ENCODE results near the gene CLRN2. TPM values are rescaled to one million over a fixed set of nuclear protein-coding genes. Genes with fewer than 3 reads are reported as not detected.

The CLRN2 gene
- total RNA-seq (ENCODE audit: low replicate concordance), result not detected in 2 replicates

GRCh38 chr4:17514865-17515264 lies at the start of gene CLRN2:
Gene CLRN2 (plus strand): TSS chr4:17515165. CDS start chr4:17515267, 102 bp downstream.

GRCh38 chr4:17511950-17512795 lies 2.8 kb upstream of the CLRN2 start, which contains the start of gene QDPR:
Gene QDPR (minus strand): TSS chr4:17512090. CDS start chr4:17512054, 36 bp downstream.

Other genes starting within 250 kb of the CLRN2 start
- gene QDPR, start 3.1 kb upstream of the CLRN2 start, total RNA-seq (ENCODE audit: low replicate concordance), result 35.6 and 36.2 TPM in 2 replicates
- gene LAP3, start 62.0 kb downstream of the CLRN2 start, total RNA-seq (ENCODE audit: low replicate concordance), result 86.6 and 111 TPM in 2 replicates
- gene MED28, start 99.5 kb downstream of the CLRN2 start, total RNA-seq (ENCODE audit: low replicate concordance), result 5.7 and 6.2 TPM in 2 replicates

Data from smooth muscle cell of the coronary artery (primary cell).